IPS-15b (cell line): ENCODE measurements around the gene MGMT.
A peak's percentile ranks its signal among the peaks of the same experiment; 100 is the strongest.

ENCODE experiments used
- H3K27me3 ChIP-seq: one replicate; pipeline ENCODE4 v1.6.1; 2013; ENCODE audit warnings: low read length; ENCODE audit not compliant: control insufficient read depth, insufficient read depth
- H3K36me3 ChIP-seq: one replicate; pipeline ENCODE4 v1.6.1; 2013; ENCODE audit warnings: low read length; ENCODE audit not compliant: control insufficient read depth, insufficient read depth
- H3K4me1 ChIP-seq: one replicate; pipeline ENCODE4 v1.6.1; 2013; ENCODE audit warnings: mild to moderate bottlenecking, low read length; ENCODE audit not compliant: control insufficient read depth, insufficient read depth
- H3K4me3 ChIP-seq: one replicate; pipeline ENCODE4 v1.5.1; 2013; ENCODE audit warnings: low read depth, low read length
- H3K9ac ChIP-seq: one replicate; pipeline ENCODE4 v1.6.1; 2013; ENCODE audit warnings: low read depth, mild to moderate bottlenecking, low read length
- H3K9me3 ChIP-seq: one replicate; pipeline ENCODE4 v1.6.1; 2013; ENCODE audit warnings: mild to moderate bottlenecking, low read length; ENCODE audit not compliant: control insufficient read depth, insufficient read depth

MGMT gene

DNA sequence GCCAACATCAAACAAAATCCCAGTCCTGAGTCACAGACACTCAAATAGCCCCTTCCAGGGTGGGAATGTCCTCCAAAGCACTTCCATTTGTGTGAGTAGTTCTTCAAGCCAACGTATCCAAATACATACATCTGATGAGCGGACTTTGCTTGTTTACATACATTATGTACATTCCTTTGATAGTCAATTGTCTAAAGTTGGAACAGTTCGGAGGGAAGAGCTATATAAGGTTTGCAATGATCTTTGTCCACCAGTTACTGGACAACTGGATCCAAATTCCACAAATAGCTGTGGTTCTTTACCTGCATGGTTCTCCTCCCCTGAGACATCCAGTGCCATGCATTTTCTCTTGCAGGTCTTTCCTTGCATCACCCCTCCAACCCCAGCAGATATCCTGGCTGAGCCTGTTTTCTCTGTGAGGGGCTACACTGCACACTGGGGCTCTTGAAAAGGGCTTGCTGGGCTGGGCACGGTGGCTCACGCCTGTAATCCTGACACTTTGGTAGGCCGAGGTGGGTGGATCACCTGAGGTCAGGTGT, 4.7 kb upstream of the MGMT start:
- H3K4me1 ChIP-seq: no peaks in the 10 kb centered on the region
- H3K9me3 ChIP-seq: no peaks in the 10 kb centered on the region
- H3K36me3 ChIP-seq: no peaks in the 10 kb centered on the region
- peaks cover 9% of the 10 kb centered on the region for H3K27me3 ChIP-seq
- H3K4me3 ChIP-seq: no peak overlapping the region
- H3K9ac ChIP-seq: no peak overlapping the region

- Histone ChIP-seq H3K4me3 (no peak overlapping the region), H3K36me3 (no peaks in the 10 kb centered on the region), H3K4me1 (no peaks in the 10 kb centered on the region), H3K27me3 (peaks cover 9% of the 10 kb centered on the region), H3K9ac (no peak overlapping the region), H3K9me3 (no peaks in the 10 kb centered on the region)
Observed at GRCh38 chr10:129464251-129464650, 2.8 kb upstream of the MGMT start.

DNA sequence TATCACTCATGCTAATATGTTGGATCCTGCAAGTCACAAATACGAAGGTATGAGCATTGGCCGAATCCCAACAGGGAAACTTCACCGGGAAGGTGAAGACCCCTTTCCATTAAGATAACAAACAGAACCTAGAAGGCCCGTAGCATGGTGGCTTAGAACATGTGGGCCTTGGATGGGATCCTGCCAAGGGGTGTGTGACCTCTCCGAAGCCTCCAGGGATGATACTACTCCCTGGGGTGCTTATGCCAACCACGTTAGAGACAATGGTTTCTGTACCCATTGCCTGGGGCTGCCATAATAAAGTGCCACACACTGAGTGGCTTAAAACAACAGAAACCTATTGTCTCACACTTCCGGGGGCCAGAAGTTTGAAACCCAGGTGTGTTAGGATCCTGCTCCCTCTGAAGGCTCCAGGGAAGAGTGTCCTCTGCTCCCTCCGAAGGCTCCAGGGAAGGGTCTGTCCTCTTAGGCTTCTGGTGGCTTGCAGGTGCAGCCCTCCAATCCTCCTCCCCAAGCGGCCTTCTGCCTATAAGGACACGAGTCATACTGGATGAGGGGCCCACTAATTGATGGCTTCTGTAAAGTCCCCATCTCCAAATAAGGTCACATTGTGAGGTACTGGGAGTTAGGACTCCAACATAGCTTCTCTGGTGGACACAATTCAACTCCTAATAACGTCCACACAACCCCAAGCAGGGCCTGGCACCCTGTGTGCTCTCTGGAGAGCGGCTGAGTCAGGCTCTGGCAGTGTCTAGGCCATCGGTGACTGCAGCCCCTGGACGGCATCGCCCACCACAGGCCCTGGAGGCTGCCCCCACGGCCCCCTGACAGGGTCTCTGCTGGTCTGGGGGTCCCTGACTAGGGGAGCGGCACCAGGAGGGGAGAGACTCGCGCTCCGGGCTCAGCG, 992 bp upstream of the MGMT start:
- Histone ChIP-seq H3K4me1 (no peaks in the 10 kb centered on the region), H3K27me3 (peaks cover 9% of the 10 kb centered on the region), H3K9ac (no peak overlapping the region), H3K4me3 (peak overlapping the region; percentile 39), H3K9me3 (no peaks in the 10 kb centered on the region), H3K36me3 (no peaks in the 10 kb centered on the region)

DNA sequence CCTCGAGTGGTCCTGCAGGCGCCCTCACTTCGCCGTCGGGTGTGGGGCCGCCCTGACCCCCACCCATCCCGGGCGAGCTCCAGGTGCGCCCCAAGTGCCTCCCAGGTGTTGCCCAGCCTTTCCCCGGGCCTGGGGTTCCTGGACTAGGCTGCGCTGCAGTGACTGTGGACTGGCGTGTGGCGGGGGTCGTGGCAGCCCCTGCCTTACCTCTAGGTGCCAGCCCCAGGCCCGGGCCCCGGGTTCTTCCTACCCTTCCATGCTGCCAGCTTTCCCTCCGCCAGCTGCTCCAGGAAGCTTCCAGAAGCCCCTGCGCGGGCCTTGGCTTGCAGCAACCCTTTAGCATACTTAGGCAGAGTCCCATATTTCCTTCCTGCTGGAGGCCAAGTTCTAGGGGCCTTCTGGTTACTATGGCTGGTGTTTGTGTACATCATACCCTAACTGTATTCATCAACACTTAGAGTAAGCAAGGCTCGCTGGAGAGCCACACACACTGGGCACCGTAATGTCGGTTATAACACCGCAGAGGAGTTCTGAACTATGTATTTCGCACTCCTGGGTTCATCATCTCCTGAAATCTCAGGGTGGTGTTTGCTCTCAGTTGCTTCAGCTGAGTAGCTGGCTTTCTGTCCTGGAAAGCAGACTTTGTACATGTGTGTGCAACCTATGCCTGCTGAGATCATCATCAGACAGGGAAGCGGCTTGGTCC, 471 bp downstream of the MGMT start:
- peak overlapping the region; percentile 63 for H3K4me3 ChIP-seq
- no peaks in the 10 kb centered on the region for H3K36me3 ChIP-seq
- peak overlapping the region; percentile 60 for H3K9ac ChIP-seq
- no peaks in the 10 kb centered on the region for H3K4me1 ChIP-seq
- peaks cover 9% of the 10 kb centered on the region for H3K27me3 ChIP-seq
- no peaks in the 10 kb centered on the region for H3K9me3 ChIP-seq

- Histone ChIP-seq H3K36me3 (no peaks in the 10 kb centered on the region), H3K27me3 (peaks cover 9% of the 10 kb centered on the region), H3K9ac (no peak overlapping the region), H3K4me3 (no peak overlapping the region), H3K4me1 (no peaks in the 10 kb centered on the region), H3K9me3 (no peaks in the 10 kb centered on the region)
Observed at GRCh38 chr10:129468187-129468586, 1.1 kb downstream of the MGMT start.

DNA sequence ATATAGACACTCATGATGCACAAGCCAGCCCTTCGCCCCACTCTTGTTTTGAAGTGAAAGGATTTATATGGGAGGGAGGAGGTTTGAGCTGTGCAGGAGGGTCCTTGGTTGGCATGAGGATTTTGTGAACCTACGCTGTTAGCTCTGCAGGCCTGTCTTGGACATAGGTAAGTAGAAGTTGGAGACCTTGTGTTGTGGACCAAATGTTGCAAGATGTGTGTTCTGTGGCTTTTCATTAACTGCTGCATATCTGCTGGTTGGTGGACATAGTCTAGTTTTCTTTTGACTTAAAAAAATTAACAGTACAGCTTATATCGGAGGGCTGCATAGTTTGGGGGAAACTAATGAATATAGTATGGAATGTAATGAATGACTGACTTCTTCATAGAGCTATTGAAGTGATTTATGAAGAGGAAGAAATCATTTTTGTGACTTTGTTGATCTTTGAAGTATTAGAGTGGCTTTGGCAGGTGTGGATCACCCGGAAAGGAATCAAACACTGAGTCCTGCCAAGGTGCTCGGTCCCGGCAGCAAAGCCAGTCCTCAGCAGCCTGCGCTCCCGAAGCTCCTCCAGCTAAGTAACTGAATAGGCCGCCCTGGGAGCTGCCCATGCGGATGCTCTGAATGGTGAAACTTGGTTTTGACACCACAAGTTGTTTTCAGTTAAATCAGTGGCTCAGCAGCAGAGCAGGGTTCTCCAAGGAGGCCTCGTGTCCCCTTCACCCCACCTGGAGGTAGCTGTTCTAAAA, 3.2 kb downstream of the MGMT start:
- Histone ChIP-seq H3K9ac (no peak overlapping the region), H3K9me3 (no peaks in the 10 kb centered on the region), H3K27me3 (peaks cover 9% of the 10 kb centered on the region), H3K36me3 (no peaks in the 10 kb centered on the region), H3K4me3 (no peak overlapping the region), H3K4me1 (no peaks in the 10 kb centered on the region)

GRCh38 chr10:129471447-129472175, 4.6 kb downstream of the MGMT start:
- no peaks in the 10 kb centered on the region for H3K9me3 ChIP-seq
- no peaks in the 10 kb centered on the region for H3K36me3 ChIP-seq
- no peaks in the 10 kb centered on the region for H3K4me1 ChIP-seq
- no peak overlapping the region for H3K4me3 ChIP-seq
- H3K27me3 ChIP-seq: no peaks in the 10 kb centered on the region
- no peak overlapping the region for H3K9ac ChIP-seq

DNA sequence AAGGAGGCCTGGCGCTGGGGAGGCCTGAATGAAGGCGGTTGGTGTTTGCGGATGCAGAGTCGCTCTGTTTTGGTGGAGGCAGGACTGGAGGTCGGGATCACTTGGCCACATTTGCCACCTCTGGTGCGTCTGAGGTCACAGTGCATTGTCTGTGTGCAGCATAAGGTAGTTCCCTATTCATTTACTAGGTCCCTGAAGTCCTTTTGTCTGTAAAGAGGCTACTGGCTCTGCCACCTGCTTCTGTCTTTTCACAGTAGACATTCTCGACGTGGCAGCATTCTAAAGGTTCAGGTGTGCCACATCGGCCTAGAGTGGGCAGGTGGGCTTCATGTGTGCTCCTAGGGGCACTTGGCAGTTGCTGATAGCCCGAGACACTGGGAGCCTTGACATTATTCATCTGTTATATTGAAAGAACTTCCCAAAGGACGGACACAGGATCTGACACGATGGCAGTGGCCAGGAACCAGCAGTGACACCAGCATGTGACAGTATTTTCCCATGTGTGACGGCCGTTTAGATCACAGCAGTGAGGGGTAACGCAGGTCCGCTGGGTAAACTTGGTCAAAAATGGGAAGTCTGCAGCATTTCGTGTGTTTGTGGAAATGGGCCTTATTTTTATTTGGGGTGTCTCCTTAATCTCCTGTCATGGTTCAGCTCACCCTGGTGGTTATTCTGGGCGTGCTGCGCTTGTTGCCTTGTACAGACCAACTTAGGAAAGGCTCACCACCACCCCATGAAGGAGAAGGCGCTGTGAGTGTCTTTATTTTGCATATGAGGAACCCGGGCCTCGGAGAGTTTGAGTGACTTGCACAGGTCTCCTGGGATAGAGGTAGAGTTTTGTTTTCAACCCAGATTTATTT, 5.9 kb downstream of the MGMT start:
- Histone ChIP-seq H3K9ac (no peak overlapping the region), H3K4me3 (no peak overlapping the region), H3K4me1 (no peaks in the 10 kb centered on the region), H3K9me3 (no peaks in the 10 kb centered on the region), H3K27me3 (no peaks in the 10 kb centered on the region), H3K36me3 (no peaks in the 10 kb centered on the region)

DNA sequence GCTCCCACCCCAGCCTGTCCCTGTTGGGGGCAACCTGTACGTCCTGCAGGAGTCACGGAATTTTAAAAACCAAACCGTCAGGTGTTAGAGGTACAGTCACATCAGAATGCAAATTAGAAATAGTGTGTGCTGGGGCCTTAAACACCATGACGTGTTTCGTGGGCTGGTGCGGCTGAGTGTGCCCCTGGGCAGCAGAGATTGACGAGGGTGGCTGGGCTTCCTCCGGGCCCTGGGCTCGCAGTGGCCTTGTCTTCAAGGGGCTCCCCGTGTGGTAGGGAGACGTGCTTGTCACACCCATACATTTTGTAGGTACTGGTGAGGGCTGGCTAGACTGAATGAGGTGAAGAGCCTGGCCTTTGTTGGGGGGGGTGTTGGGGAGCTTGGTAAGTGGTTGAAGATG, 7.6 kb downstream of the MGMT start:
- Histone ChIP-seq H3K4me1 (no peaks in the 10 kb centered on the region), H3K4me3 (no peak overlapping the region)

DNA sequence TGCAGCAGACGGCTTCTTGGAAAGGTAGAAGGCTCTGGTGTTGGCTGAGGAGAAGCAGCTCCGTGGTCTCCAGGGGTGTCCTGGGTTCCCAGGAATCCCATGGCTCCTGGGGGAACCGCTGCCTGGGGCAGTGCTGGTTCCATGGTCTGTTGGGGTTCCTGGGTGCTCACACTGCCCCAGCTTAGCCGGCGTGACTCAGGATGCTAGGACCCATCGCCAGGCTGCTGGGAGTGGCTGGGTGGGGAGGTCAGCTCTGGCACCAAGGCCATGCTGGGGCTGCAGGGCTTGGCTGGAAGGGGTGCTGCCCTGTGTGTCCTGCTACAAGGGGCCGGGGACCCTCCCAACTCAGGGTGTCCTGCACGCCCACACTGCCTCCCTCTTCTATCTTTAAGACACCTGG, 9.4 kb downstream of the MGMT start:
- no peaks in the 10 kb centered on the region for H3K27me3 ChIP-seq
- no peaks in the 10 kb centered on the region for H3K4me1 ChIP-seq
- no peaks in the 10 kb centered on the region for H3K9me3 ChIP-seq
- H3K4me3 ChIP-seq: no peak overlapping the region
- H3K36me3 ChIP-seq: no peaks in the 10 kb centered on the region
- no peak overlapping the region for H3K9ac ChIP-seq

More for the DNA sequence above, 7.6 kb downstream of the MGMT start:
- Histone ChIP-seq H3K27me3 (no peaks in the 10 kb centered on the region), H3K36me3 (no peaks in the 10 kb centered on the region), H3K9me3 (no peaks in the 10 kb centered on the region), H3K9ac (no peak overlapping the region)
